H9 (cell line): ENCODE measurements around the gene PCNX3. TPM values are rescaled to one million over a fixed set of nuclear protein-coding genes. Genes with fewer than 3 reads are reported as not detected.

Source experiments
- DNase-seq: peaks from one replicate; pipeline ENCODE4 v3.0.0-alpha.2; 2017
- H2AFZ ChIP-seq: one replicate; pipeline ENCODE4 v1.6.1; 2013; ENCODE audit warnings: mild to moderate bottlenecking, low read length, control low read depth, moderate library complexity
- H2AK5ac ChIP-seq: 2 replicates; pipeline ENCODE4 v1.6.1; 2013; ENCODE audit warnings: low read length, control low read depth, mixed read lengths; ENCODE audit not compliant: insufficient read length
- H2BK120ac ChIP-seq: one replicate; pipeline ENCODE4 v1.6.1; 2013; ENCODE audit warnings: low read depth, mild to moderate bottlenecking, low read length, control low read depth, inconsistent platforms; ENCODE audit not compliant: poor library complexity, severe bottlenecking
- H2BK12ac ChIP-seq: 2 replicates; pipeline ENCODE4 v1.6.1; 2013; ENCODE audit warnings: low read length, control low read depth, mixed read lengths, low read depth; ENCODE audit not compliant: insufficient read length
- H2BK15ac ChIP-seq: 2 replicates; pipeline ENCODE4 v1.6.1; 2013; ENCODE audit warnings: low read depth, low read length, control low read depth
- H2BK20ac ChIP-seq: one replicate; pipeline ENCODE4 v1.6.1; 2013; ENCODE audit warnings: low read depth, mild to moderate bottlenecking, low read length, control low read depth, inconsistent platforms; ENCODE audit not compliant: poor library complexity, severe bottlenecking
- H2BK5ac ChIP-seq: 2 replicates; pipeline ENCODE4 v1.6.1; 2013; ENCODE audit warnings: low read length, control low read depth, mixed read lengths; ENCODE audit not compliant: insufficient read length
- H3K14ac ChIP-seq: 2 replicates; pipeline ENCODE4 v1.6.1; 2013; ENCODE audit warnings: low read length, control low read depth; ENCODE audit not compliant: insufficient read depth
- H3K18ac ChIP-seq: 2 replicates; pipeline ENCODE4 v1.6.1; 2013; ENCODE audit warnings: low read depth, mild to moderate bottlenecking, mixed read lengths, low read length, control low read depth; ENCODE audit not compliant: insufficient read length
- H3K23ac ChIP-seq: 2 replicates; pipeline ENCODE4 v1.6.1; 2013; ENCODE audit warnings: low read length, control low read depth, mixed read lengths, low read depth; ENCODE audit not compliant: insufficient read length
- H3K23me2 ChIP-seq: 2 replicates; pipeline ENCODE4 v1.6.1; 2013; ENCODE audit warnings: low read depth, mild to moderate bottlenecking, mixed read lengths, low read length, control low read depth; ENCODE audit not compliant: insufficient read length, poor library complexity, severe bottlenecking
- H3K27ac ChIP-seq: 2 replicates; pipeline ENCODE4 v1.5.1; 2013; ENCODE audit warnings: low read length, control low read depth, mixed read lengths, low read depth; ENCODE audit not compliant: insufficient read length
- H3K27me3 ChIP-seq: 2 replicates; pipeline ENCODE4 v1.6.1; 2013; ENCODE audit warnings: low read length, control low read depth, inconsistent platforms; ENCODE audit not compliant: insufficient read depth
- H3K4ac ChIP-seq: 2 replicates; pipeline ENCODE4 v1.6.1; 2013; ENCODE audit warnings: low read depth, mild to moderate bottlenecking, control low read depth, inconsistent platforms, low read length, moderate library complexity
- H3K4me1 ChIP-seq: 2 replicates; pipeline ENCODE4 v1.6.1; 2013; ENCODE audit warnings: low read length, control low read depth, inconsistent platforms; ENCODE audit not compliant: insufficient read depth
- H3K4me2 ChIP-seq: 2 replicates; pipeline ENCODE4 v1.6.1; 2013; ENCODE audit warnings: low read length, control low read depth, mixed read lengths; ENCODE audit not compliant: insufficient read length, insufficient read depth
- H3K56ac ChIP-seq: 2 replicates; pipeline ENCODE4 v1.6.1; 2013; ENCODE audit warnings: low read depth, mild to moderate bottlenecking, mixed read lengths, low read length, control low read depth; ENCODE audit not compliant: insufficient read length
- H3K79me1 ChIP-seq: 2 replicates; pipeline ENCODE4 v1.6.1; 2013; ENCODE audit warnings: low read depth, mild to moderate bottlenecking, moderate library complexity, low read length, control low read depth, inconsistent platforms; ENCODE audit not compliant: insufficient read depth, poor library complexity, severe bottlenecking
- H3K79me2 ChIP-seq: 2 replicates; pipeline ENCODE4 v1.6.1; 2013; ENCODE audit warnings: low read length, control low read depth, inconsistent platforms; ENCODE audit not compliant: insufficient read depth
- H3K9ac ChIP-seq: 2 replicates; pipeline ENCODE4 v1.6.1; 2013; ENCODE audit warnings: low read length, control low read depth, mixed read lengths; ENCODE audit not compliant: insufficient read length; ENCODE audit errors: extremely low read depth
- H3K9me3 ChIP-seq: one replicate; pipeline ENCODE4 v1.6.1; 2013; ENCODE audit warnings: low read depth, low read length, inconsistent platforms; ENCODE audit not compliant: control insufficient read depth
- H3T11ph ChIP-seq: one replicate; pipeline ENCODE4 v1.6.1; 2013; ENCODE audit warnings: mild to moderate bottlenecking, low read length, control low read depth, inconsistent platforms
- H4K20me1 ChIP-seq: one replicate; pipeline ENCODE4 v1.6.1; 2013; ENCODE audit not compliant: control insufficient read depth, insufficient read length, insufficient read depth
- H4K5ac ChIP-seq: 2 replicates; pipeline ENCODE4 v1.6.1; 2013; ENCODE audit warnings: low read depth, mild to moderate bottlenecking, mixed read lengths, low read length, control low read depth; ENCODE audit not compliant: insufficient read length
- H4K8ac ChIP-seq: replicated peaks from 2 replicates; pipeline ENCODE4 v1.6.1; 2013; ENCODE audit warnings: low read length, control low read depth, mixed read lengths, low read depth; ENCODE audit not compliant: insufficient read length
- H4K91ac ChIP-seq: 2 replicates; pipeline ENCODE4 v1.6.1; 2013; ENCODE audit warnings: low read depth, mild to moderate bottlenecking, moderate library complexity, mixed read lengths, low read length, control low read depth; ENCODE audit not compliant: insufficient read length
- H3K27ac Mint-ChIP-seq, 3 experiments: 2 replicates in 2 of 3; 3 replicates in 1 of 3; pipeline ENCODE4 v1.8.0; 2020 to 2021; ENCODE audit warnings: mixed read lengths in 3 of 3, mild to moderate bottlenecking in 1 of 3, moderate library complexity in 1 of 3
- H3K27me3 Mint-ChIP-seq: 2 replicates; pipeline ENCODE4 v1.8.0; 2021; ENCODE audit warnings: low read depth, mild to moderate bottlenecking, moderate library complexity, mixed read lengths
- H3K36me3 Mint-ChIP-seq, 3 experiments: 2 replicates in 2 of 3; 3 replicates in 1 of 3; pipeline ENCODE4 v1.8.0; 2020 to 2021; ENCODE audit warnings: low read depth in 3 of 3, mixed read lengths in 3 of 3; ENCODE audit not compliant: insufficient read depth in 1 of 3
- H3K4me1 Mint-ChIP-seq, 2 experiments: 2 replicates each; pipeline ENCODE4 v1.8.0; 2020; ENCODE audit warnings: mixed read lengths in 2 of 2
- H3K4me3 Mint-ChIP-seq, 2 experiments: 2 replicates in 1 of 2; 3 replicates in 1 of 2; pipeline ENCODE4 v1.8.0; 2020 to 2021; ENCODE audit warnings: mild to moderate bottlenecking in 2 of 2, mixed read lengths in 2 of 2, moderate library complexity in 1 of 2
- H3K9me3 Mint-ChIP-seq, 2 experiments: 2 replicates in 1 of 2; 3 replicates in 1 of 2; pipeline ENCODE4 v1.8.0; 2020; ENCODE audit warnings: mild to moderate bottlenecking in 2 of 2, mixed read lengths in 2 of 2, moderate library complexity in 1 of 2
- CTCF ChIP-seq: fragments of 200-600 bp; sonication (generic); conservative IDR thresholded peaks from 3 replicates; pipeline ENCODE4 v1.8.0; 2021; ENCODE audit warnings: antibody characterized with exemption, mild to moderate bottlenecking
- WGBS: extraction: QIAGEN DNeasy Blood & Tissue Kit; methylation state at CpG from one replicate; pipeline ENCODE4 v1.1.7; 2013; ENCODE audit warnings: missing lambda C conversion rate, low lambda C conversion rate, mixed read lengths; ENCODE audit not compliant: insufficient read length; ENCODE audit errors: extremely low coverage; 5-methylcytosine and 5-hydroxymethylcytosine counted together
- total RNA-seq: library from RNA; stranded (reverse); gene quantifications from 2 replicates; pipeline ENCODE4 v1.2.1, GENCODE V29; 2021

Gene PCNX3
- total RNA-seq, 1 experiment from 2014 or later = 50.5 TPM

GRCh38 chr11:65622011-65622410, 6.4 kb downstream of the PCNX3 start:
- Mint-ChIP-seq H3K4me3 (no peak overlapping the region), H3K9me3 (no peaks in the 10 kb centered on the region), H3K27me3 (no peaks in the 10 kb centered on the region), H3K4me1 (no peaks in the 10 kb centered on the region; a peak in 2 of 4 replicates), H3K36me3 (peaks cover 24 to 71% (median 70%) of the 10 kb centered on the region in 3 experiments; a peak in 6 of 7 replicates), H3K27ac (peak overlapping the region in 1 of 3 experiments; percentile 39; a peak in 1 of 7 replicates)
- DNase-seq = no peak
- H4K5ac ChIP-seq = no peak overlapping the region
- no peaks in the 10 kb centered on the region for H3K9me3 ChIP-seq
- H4K91ac ChIP-seq = no peak overlapping the region
- no peak overlapping the region for H2AK5ac ChIP-seq
- no peak overlapping the region for H3K9ac ChIP-seq
- H2BK120ac ChIP-seq = no peak overlapping the region
- H3K18ac ChIP-seq = no peak overlapping the region
- TF ChIP-seq CTCF = no peak
- H2BK12ac ChIP-seq = no peak overlapping the region
- no peak overlapping the region for H4K8ac ChIP-seq
- H2AFZ ChIP-seq = no peak overlapping the region
- no peaks in the 10 kb centered on the region for H3K27me3 ChIP-seq
- H3K79me2 ChIP-seq = no peaks in the 10 kb centered on the region; the same call in 1 of the 2 replicates
- no CpG with 5 or more reads among the region's 16 CpGs for WGBS
- no peaks in the 10 kb centered on the region for H3K23me2 ChIP-seq
- H3K79me1 ChIP-seq = no peaks in the 10 kb centered on the region
- no peak overlapping the region for H3K4me2 ChIP-seq
- no peak overlapping the region for H3K56ac ChIP-seq
- H3K4ac ChIP-seq = no peak overlapping the region
- no peak overlapping the region for H2BK15ac ChIP-seq
- no peak overlapping the region for H3K14ac ChIP-seq
- no peak overlapping the region for H2BK20ac ChIP-seq
- no peak overlapping the region for H3K27ac ChIP-seq
- no peak overlapping the region for H2BK5ac ChIP-seq
- H3K23ac ChIP-seq = no peak overlapping the region
- no peaks in the 10 kb centered on the region for H4K20me1 ChIP-seq
- no peaks in the 10 kb centered on the region; the same call in 1 of the 2 replicates for H3K4me1 ChIP-seq
- no peak overlapping the region for H3T11ph ChIP-seq
